ENCODE data around the gene KRT25. TPM values are rescaled to one million over a fixed set of nuclear protein-coding genes. Genes with fewer than 3 reads are reported as not detected.

The KRT25 gene
- total and polyA plus RNA-seq, 2 of the 13 experiments (the other 11 are each of a cell fraction or from before 2014, with no cell fraction given) = not detected

- in situ Hi-C loops (cut with HindIII; ENCODE audit: extremely low pct_ligation_motif_present, low pct_unique_long_range_greater_than_20kb) = loop anchor here (5.0 kb wide), 1 partner anchor 861 kb away; no protein-coding TSS in a partner anchor
- peaks cover 0 to 18% of the 10 kb centered on the region in 2 experiments; a peak in 3 of 5 replicates for H3K27me3 ChIP-seq (ENCODE audit: control insufficient read depth in 1 of 2, insufficient read depth in 2 of 2, low read length in 2 of 2)
- ChIA-PET CTCF (ENCODE audit: low intra/inter-chr PET ratio, low total read pairs) (no interaction called here), POLR2A (no interaction called here)
- TF ChIP-seq SCMH1 (CRISPR knock-in tag; IDR thresholded peaks at IDR 0.05; ENCODE audit: borderline replicate concordance) (no peak), CREB1 (IDR thresholded peaks at IDR 0.05) (peak; percentile 50), CREB1 (CRISPR knock-in tag; IDR thresholded peaks at IDR 0.05) (no peak), ATF7 (IDR thresholded peaks at IDR 0.05) (0 out of 2 replicates have a peak, but pooled peaks have one; percentile 41), ATF7 (CRISPR knock-in tag; IDR thresholded peaks at IDR 0.05) (no peak)
- H3K27ac ChIP-seq (ENCODE audit: extremely low read length, insufficient read depth, low read length) = no peak overlapping the region
- FAIRE-seq (no peak), DNase-seq (ENCODE audit: low spot score) (no peak), ATAC-seq (no peak)
- intact Hi-C loops (cut with micrococcal nuclease; ENCODE audit: unreplicated experiment) = loop anchor here (5.0 kb wide), 1 partner anchor 846 kb away; no protein-coding TSS in a partner anchor
- no peaks in the 10 kb centered on the region for H3K9me3 ChIP-seq (ENCODE audit: low read length)
- no peak overlapping the region for H3K9ac ChIP-seq (ENCODE audit: insufficient read depth, low read depth, low read length)
- H2AFZ ChIP-seq (ENCODE audit: low read length) = no peak overlapping the region
- H3K4me3 ChIP-seq (replicated peaks in 1 of 3; ENCODE audit: insufficient read depth in 1 of 3, low read depth in 2 of 3, low read length in 3 of 3) = no peak overlapping the region
- H3K79me2 ChIP-seq (ENCODE audit: insufficient read depth, low read length) = no peaks in the 10 kb centered on the region
- no peak overlapping the region for H3K4me2 ChIP-seq (ENCODE audit: low read depth, low read length)
- no peaks in the 10 kb centered on the region for H4K20me1 ChIP-seq (ENCODE audit: insufficient read depth, low read length)
- 5% methylated on average over 2 of the region's 2 CpGs for WGBS (ENCODE audit: low lambda C conversion rate)
- H3K4me1 ChIP-seq (ENCODE audit: insufficient read depth, low read length) = peaks cover 6% of the 10 kb centered on the region
- no peaks in the 10 kb centered on the region for H3K36me3 ChIP-seq (replicated peaks in 1 of 2; ENCODE audit: control insufficient read depth in 1 of 2, insufficient read depth in 2 of 2, low read length in 2 of 2)
- no TSS peak for BruUV-seq (replicated peaks)
Measured at GRCh38 chr17:40801157-40801556, 46.0 kb upstream of the KRT25 start.

GRCh38 chr17:40800381-40800780 is 45.2 kb upstream of the KRT25 start:
- no peak for TF ChIP-seq MZF1 (CRISPR knock-in tag; IDR thresholded peaks at IDR 0.05; ENCODE audit: borderline replicate concordance)
- 2% methylated on average over 1 of the region's 1 CpG for WGBS (ENCODE audit: low lambda C conversion rate)
- no peak for ATAC-seq
- H3K36me3 ChIP-seq (replicated peaks in 1 of 2; ENCODE audit: control insufficient read depth in 1 of 2, insufficient read depth in 2 of 2, low read length in 2 of 2) = no peaks in the 10 kb centered on the region
- no peak overlapping the region for H3K27ac ChIP-seq (ENCODE audit: extremely low read length, insufficient read depth, low read length)
- FAIRE-seq = no peak
- no peaks in the 10 kb centered on the region for H4K20me1 ChIP-seq (ENCODE audit: insufficient read depth, low read length)
- H3K27me3 ChIP-seq (ENCODE audit: control insufficient read depth in 1 of 2, insufficient read depth in 2 of 2, low read length in 2 of 2) = peaks cover 0 to 21% of the 10 kb centered on the region in 2 experiments; a peak in 3 of 5 replicates
- H2AFZ ChIP-seq (ENCODE audit: low read length) = no peak overlapping the region
- H3K79me2 ChIP-seq (ENCODE audit: insufficient read depth, low read length) = no peaks in the 10 kb centered on the region
- no peak overlapping the region for H3K4me3 ChIP-seq (replicated peaks in 1 of 3; ENCODE audit: insufficient read depth in 1 of 3, low read depth in 2 of 3, low read length in 3 of 3)
- POLR2A ChIA-PET = no interaction called here
- peaks cover 6% of the 10 kb centered on the region for H3K4me1 ChIP-seq (ENCODE audit: insufficient read depth, low read length)
- in situ Hi-C loops (cut with HindIII; ENCODE audit: extremely low pct_ligation_motif_present, low pct_unique_long_range_greater_than_20kb) (loop anchor here (5.0 kb wide), 1 partner anchor 862 kb away; no protein-coding TSS in a partner anchor), intact Hi-C loops (cut with micrococcal nuclease; ENCODE audit: unreplicated experiment) (loop anchor here (5.0 kb wide), 1 partner anchor 847 kb away; no protein-coding TSS in a partner anchor)
- no peaks in the 10 kb centered on the region for H3K9me3 ChIP-seq (ENCODE audit: low read length)
- H3K4me2 ChIP-seq (ENCODE audit: low read depth, low read length) = no peak overlapping the region
- CTCF ChIA-PET (ENCODE audit: low intra/inter-chr PET ratio, low total read pairs) = no interaction called here
- no TSS peak for BruUV-seq (replicated peaks)
- no peak overlapping the region for H3K9ac ChIP-seq (ENCODE audit: insufficient read depth, low read depth, low read length)
- no peak for DNase-seq (ENCODE audit: low spot score)

Data from HepG2 (cell line).